GM12878 (cell line): ENCODE results near the gene NCBP2L.

Experiments used
- BRCA1 ChIP-seq: IDR thresholded peaks from 2 replicates; pipeline ENCODE4 v1.6.1; 2011; ENCODE audit warnings: low read depth, low read length, improper control_type of control experiment
- EP300 ChIP-seq, 2 experiments: fragments of 150-350 bp in 1 of 2; IDR thresholded peaks; 2 replicates each; pipeline ENCODE4 v1.6.1; 2011 to 2012; ENCODE audit warnings: low read depth in 2 of 2, low read length in 2 of 2, borderline replicate concordance in 1 of 2, improper control_type of control experiment in 1 of 2, inconsistent platforms in 1 of 2; ENCODE audit not compliant: control insufficient read depth in 1 of 2
- ESRRA ChIP-seq: IDR thresholded peaks from 2 replicates; pipeline ENCODE4 v1.6.1; 2012; ENCODE audit warnings: mild to moderate bottlenecking, low read length, improper control_type of control experiment
- HCFC1 ChIP-seq: fragments of 150-350 bp; IDR thresholded peaks from 2 replicates; pipeline ENCODE4 v1.6.1; 2014; ENCODE audit warnings: low read length
- MTA3 ChIP-seq: IDR thresholded peaks from 2 replicates; pipeline ENCODE4 v1.6.1; 2012; ENCODE audit warnings: low read length, inconsistent platforms, borderline replicate concordance
- NFYB ChIP-seq: IDR thresholded peaks from 2 replicates; pipeline ENCODE4 v1.6.1; 2011; ENCODE audit warnings: low read depth, mild to moderate bottlenecking, low read length, improper control_type of control experiment, moderate library complexity; ENCODE audit not compliant: insufficient read depth
- POLR2AphosphoS5 ChIP-seq: IDR thresholded peaks from 2 replicates; pipeline ENCODE4 v1.6.1; 2011; ENCODE audit warnings: mild to moderate bottlenecking, low read length, inconsistent platforms
- RUNX3 ChIP-seq: IDR thresholded peaks from 2 replicates; pipeline ENCODE4 v1.6.1; 2012; ENCODE audit warnings: low read length, inconsistent platforms
- TAF1 ChIP-seq: IDR thresholded peaks from 2 replicates; pipeline ENCODE4 v1.6.1; 2011; ENCODE audit warnings: mild to moderate bottlenecking, low read depth, low read length, borderline replicate concordance
- TF ChIP-seq, protein P1 (sequence below), 3 experiments: IDR thresholded peaks in 2 of 3; conservative IDR thresholded peaks in 1 of 3; 2 replicates each; pipeline ENCODE4 v1.5.1; 2011; ENCODE audit warnings: low read depth in 3 of 3, low read length in 3 of 3, mild to moderate bottlenecking in 3 of 3, control low read depth in 2 of 3, moderate library complexity in 2 of 3, inconsistent platforms in 1 of 3, mixed read lengths in 1 of 3; ENCODE audit not compliant: control insufficient read depth in 2 of 3, insufficient read depth in 1 of 3; ENCODE audit errors: extremely low read depth in 1 of 3
- TF ChIP-seq, protein P2 (sequence below): fragments of 450-650 bp; formaldehyde crosslinking; IDR thresholded peaks from 2 replicates; pipeline ENCODE4 v1.4.0; 2022; ENCODE audit warnings: mild to moderate bottlenecking, moderate library complexity

DNA sequence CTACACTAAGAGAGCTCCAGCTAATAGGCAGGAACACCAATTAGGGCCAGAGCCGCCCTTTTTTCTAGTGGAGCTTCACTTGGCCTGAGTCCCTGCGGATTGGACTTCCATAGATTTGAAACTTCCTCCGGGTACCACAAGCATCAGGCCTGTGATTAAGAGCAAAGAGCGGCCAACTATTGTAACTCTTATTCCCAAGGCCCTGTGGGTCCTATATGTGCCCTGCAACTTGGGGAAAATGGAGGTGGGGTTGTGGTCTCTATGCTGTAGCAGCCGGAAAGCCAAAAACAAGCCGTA is at the start of gene NCBP2L:
- TF ChIP-seq, protein P1, sequence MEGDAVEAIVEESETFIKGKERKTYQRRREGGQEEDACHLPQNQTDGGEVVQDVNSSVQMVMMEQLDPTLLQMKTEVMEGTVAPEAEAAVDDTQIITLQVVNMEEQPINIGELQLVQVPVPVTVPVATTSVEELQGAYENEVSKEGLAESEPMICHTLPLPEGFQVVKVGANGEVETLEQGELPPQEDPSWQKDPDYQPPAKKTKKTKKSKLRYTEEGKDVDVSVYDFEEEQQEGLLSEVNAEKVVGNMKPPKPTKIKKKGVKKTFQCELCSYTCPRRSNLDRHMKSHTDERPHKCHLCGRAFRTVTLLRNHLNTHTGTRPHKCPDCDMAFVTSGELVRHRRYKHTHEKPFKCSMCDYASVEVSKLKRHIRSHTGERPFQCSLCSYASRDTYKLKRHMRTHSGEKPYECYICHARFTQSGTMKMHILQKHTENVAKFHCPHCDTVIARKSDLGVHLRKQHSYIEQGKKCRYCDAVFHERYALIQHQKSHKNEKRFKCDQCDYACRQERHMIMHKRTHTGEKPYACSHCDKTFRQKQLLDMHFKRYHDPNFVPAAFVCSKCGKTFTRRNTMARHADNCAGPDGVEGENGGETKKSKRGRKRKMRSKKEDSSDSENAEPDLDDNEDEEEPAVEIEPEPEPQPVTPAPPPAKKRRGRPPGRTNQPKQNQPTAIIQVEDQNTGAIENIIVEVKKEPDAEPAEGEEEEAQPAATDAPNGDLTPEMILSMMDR (IDR thresholded peaks at IDR 0.05 in 2 of 3, conservative IDR thresholded peaks at IDR 0.05 in 1 of 3; ENCODE audit: control insufficient read depth in 2 of 3, extremely low read depth in 1 of 3, insufficient read depth in 1 of 3, low read depth in 3 of 3, low read length in 3 of 3): no peak
- TF ChIP-seq MTA3 (no peak), RUNX3 (no peak), BRCA1 (no peak), TAF1 (no peak), POLR2AphosphoS5 (no peak), NFYB (no peak), HCFC1 (no peak), EP300 (IDR thresholded peaks at IDR 0.05; ENCODE audit: borderline replicate concordance in 1 of 2, control insufficient read depth in 1 of 2, low read depth in 2 of 2, low read length in 2 of 2) (no peak), ESRRA (no peak)
- TF ChIP-seq, protein P2, sequence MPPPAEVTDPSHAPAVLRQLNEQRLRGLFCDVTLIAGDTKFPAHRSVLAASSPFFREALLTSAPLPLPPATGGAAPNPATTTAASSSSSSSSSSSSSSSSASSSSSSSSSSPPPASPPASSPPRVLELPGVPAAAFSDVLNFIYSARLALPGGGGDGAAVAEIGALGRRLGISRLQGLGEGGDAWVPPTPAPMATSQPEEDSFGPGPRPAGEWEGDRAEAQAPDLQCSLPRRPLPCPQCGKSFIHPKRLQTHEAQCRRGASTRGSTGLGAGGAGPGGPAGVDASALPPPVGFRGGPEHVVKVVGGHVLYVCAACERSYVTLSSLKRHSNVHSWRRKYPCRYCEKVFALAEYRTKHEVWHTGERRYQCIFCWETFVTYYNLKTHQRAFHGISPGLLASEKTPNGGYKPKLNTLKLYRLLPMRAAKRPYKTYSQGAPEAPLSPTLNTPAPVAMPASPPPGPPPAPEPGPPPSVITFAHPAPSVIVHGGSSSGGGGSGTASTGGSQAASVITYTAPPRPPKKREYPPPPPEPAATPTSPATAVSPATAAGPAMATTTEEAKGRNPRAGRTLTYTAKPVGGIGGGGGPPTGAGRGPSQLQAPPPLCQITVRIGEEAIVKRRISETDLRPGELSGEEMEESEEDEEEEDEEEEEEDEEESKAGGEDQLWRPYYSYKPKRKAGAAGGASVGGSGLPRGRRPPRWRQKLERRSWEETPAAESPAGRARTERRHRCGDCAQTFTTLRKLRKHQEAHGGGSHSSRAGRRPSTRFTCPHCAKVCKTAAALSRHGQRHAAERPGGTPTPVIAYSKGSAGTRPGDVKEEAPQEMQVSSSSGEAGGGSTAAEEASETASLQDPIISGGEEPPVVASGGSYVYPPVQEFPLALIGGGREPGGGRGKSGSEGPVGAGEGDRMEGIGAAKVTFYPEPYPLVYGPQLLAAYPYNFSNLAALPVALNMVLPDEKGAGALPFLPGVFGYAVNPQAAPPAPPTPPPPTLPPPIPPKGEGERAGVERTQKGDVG (CRISPR knock-in tag): no peak
